ENCODE results near the gene ALAD.
"Not testable (repeated sequence)": the region's sequence is repeated elsewhere in the genome, so short reads cannot be mapped to it uniquely, and the experiment has no call there.

ALAD gene

DNA sequence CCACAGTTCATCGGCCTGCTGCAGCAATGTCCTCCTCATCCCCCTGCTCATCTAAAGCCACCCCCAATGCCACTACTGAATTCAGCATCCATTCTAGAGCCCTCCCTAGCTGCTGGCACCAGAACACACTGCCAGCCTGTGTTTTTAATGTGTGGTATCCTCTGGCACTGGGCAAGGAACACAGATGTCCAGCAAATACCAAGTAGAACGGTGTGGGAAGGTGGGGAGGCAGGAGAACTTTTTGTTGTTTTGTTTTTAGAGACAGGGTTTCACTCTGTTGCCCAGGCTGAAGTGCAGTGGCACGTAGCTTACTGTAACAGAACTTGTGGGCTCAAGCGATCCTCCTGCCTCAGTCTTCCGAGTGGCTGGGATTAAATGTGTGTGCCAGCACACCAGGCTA is 29.0 kb downstream of the ALAD start:
- no peak for DNase-seq

DNA sequence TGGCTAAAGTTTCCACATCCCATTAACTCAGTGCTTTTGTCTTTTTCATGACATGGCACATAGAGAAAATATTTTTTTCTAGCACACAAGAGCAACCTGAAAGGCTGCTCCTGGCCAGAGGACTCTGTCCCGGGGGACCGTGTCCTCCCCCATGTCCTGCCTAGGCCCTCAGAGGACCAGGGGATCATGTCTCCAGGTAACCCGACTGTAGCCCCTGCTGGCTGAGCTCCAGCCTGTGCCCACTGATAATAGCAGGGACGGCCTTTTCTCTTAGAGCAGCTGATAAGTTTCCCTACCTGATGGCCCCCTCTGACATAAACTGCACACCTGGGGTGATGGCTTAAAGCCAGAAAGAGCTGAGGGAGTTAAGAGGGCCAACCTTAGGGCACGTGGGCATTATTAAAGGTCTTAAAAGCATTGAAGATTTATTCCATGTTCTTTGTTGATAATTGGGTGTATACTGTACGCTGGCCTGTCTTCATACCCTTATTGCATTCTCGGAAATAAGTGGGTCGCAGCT is 30.2 kb downstream of the ALAD start:
- no peak for DNase-seq

DNA sequence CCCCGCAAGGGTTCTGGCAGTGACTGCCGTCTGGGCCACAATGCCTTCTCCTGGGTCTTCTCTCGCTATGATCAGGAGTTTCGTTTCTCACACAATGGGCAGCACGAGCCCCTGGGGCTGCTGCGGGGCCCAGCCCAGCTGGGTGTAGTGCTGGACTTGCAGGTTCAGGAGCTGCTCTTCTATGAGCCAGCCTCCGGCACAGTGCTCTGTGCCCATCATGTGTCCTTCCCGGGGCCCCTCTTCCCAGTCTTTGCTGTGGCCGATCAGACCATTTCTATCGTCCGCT is 31.3 kb downstream of the ALAD start:
- DNase-seq: no peak

DNA sequence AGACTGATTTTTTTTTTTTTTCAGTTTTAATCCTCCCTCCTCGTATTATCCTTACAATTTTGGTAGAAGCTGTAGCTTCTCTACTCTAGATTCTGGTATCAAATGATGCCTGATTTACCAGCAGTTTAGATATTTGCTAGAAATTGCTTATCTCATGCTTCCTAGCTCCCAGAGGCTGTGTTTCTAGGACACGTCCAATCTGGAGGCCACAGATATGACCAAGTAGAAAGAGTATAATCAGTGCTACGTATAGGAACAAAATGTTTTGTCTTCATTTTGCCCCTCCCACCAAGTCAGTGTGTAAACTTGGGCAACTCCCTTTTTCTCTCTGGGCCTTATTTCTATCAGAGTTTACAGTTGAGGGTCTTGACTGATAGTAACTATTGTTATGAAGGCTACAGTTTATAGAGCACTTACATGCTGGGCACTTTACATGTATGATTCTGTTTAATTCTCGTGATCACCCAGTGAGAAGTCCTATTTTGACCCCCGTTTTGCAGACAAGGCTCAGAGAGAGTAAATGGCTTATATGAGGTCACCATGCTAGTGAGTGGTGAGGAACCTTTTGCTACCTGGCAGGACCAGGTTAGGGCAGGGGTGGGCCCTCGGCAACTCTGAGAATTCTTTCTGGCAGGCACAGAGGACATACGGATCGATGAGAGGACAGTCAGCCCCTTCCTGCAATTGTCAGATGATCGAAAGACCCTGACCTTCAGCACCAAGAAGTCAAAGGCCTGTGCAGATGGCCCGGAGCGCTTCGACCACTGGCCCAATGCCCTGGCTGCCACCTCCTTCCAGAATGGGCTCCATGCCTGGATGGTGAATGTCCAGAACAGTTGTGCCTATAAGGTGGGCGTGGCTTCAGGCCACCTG is 31.9 kb downstream of the ALAD start:
- no peak for DNase-seq

DNA sequence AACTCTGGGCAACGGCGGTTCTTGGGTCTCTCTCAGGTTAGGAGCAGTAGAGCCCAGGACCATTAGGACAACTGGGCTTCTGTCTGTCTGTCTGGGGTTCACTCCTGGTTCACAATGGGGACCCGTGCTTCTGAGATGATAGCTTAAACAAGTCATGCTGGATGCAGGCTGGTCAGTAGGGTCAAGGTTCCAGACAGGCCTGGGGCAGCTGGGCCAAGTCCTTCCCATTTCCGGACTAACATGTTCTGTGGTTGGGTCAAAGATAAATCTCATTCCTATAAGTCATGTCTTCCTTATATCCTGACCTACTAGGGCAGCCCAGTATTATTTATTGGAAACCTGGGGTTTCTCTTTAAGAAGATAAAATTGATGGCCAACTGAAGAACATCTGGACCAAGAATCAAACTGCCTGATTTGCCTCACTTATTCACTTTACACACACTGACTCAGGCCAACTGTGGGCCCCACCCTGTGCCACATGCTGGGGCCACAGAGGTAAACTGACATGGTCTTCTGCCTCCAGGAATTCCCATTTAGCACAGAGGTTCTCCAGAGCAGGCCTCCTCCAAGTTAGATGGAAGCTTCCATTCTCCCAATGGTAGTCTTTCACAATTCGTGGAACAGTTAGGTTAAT is 32.6 kb downstream of the ALAD start:
- no peak for DNase-seq

DNA sequence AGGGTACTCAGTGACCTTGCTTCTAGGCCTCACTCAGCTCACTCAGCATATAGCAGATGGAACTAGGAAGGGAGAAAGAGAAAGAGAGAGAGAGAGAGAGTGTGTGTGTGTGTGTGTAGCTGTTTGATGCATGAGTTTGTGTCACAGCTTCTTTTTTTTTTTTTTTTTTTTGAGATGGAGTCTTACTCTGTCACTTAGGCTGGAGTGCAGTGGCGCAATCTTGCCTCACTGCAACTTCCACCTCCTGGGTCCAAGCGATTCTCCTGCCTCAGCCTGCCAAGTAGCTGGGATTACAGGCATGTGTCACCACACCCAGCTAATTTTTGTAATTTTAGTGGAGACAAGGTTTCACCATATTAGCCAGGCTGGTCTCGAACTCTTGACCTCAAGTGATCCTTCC is 35.4 kb downstream of the ALAD start:
- DNase-seq: not testable (repeated sequence)

DNA sequence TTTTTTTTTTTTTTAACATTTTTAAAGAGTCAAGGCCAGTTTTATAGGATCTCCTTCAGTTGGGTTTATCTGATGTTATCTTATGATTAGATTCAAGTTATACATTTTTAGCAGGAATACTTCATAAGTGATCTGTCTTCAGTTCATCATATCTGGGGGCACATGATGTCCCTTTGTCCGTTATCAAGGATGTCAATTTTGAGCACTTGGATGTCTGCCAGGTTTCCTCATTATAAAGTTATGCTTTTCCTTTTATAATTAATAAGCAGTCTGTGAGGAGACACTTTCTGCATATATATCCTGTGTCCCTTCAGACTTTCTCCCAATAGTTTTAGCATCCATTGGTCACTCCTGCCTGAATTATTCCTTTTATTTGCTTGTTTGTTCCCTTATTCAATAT is 36.1 kb downstream of the ALAD start:
- no peak for DNase-seq

DNA sequence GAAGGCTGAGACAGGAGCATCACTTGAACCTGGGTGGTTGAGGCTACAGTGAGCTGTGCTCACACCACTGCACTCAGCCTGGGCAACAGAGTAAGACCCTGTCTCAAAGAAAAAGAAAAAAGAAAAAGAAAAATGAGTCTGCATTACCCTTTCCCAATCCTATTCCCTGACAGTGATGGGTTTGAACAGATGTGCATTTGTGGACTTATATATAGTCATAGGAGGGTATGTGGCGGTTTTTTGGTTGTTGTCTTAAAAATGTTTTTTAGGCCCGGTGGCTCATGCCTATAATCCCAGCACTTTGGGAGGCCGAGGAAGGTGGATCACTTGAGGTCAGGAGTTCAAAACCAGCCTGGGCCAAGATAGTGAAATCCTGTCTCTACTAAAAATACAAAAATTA is 37.7 kb downstream of the ALAD start:
- DNase-seq: no peak

DNA sequence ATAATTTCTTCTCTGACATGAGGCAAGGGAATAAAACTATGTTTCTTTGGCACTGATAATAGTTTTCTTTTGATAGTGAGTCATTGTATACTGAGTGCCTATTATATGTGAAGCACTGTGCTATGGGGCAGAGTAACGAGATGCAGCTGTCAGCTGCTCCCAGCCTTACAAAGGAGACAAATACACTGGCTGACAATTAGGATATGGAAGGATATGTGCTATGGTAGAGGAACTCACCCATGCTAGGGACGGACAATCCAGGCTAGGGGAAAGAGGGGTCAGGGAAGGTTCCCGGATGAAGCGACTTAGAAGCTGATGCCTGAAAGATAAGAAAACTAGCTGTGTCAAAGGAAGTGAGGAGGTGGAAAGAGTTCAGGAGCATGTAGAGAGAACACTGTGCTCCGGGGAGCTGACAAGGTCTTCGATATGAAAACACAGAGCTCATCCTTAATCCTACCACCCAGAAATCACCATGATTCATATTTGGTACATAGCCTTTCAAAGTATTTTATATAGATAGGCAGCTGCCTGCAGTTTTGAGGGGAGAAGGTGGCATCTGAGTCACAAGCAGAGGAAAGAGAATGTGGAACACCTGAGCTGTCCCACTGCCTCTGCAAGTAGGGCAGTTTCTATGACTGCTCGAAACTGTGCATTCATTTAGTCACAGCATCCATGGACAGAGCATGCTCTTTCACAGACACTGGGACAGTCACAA is 39.6 kb downstream of the ALAD start:
- DNase-seq: peak; percentile 24

DNA sequence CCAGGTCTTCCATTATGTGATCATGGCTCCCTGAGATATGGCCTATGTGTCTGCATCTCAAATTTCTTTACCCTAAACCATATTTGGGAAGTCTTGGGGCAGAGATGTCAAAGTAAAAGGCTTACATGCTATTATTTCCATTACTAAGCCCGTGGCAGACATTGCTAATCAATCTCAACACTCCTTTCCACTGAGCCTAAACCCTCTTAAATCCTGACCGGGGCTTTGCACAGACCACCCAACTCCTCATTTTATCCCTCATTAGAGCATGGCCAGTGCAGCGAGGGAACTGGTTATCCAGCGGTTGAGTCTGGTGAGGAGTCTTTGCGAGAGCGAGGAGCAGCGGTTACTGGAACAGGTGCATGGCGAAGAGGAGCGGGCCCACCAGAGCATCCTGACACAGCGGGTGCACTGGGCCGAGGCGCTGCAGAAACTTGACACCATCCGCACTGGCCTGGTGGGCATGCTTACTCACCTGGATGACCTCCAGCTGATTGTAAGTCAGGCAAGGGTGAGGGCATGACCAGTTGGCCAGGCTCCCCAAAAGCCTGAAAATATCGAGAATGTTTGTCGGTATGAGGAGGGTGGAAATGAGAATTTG is 40.7 kb downstream of the ALAD start:
- DNase-seq: no peak

DNA sequence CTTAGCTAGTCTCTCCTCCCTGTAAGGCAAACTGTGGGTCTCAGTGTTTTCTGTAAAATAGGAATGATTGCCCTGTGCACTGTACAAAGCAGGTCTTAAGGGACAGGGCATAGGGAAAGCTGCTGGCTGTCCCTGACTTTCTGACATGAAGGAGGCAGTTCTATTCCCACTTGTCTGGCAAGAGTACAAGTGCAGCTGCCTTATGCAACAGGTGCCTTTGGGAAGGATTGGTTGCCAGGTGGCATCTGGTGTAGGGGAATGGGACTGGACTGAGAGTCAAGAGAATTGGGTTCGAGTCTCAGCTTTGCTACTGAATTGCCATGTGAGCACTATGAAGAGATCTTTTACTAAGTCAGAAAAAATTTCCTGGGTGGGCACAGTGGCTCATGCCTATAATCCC is 41.7 kb downstream of the ALAD start:
- DNase-seq: no peak

DNA sequence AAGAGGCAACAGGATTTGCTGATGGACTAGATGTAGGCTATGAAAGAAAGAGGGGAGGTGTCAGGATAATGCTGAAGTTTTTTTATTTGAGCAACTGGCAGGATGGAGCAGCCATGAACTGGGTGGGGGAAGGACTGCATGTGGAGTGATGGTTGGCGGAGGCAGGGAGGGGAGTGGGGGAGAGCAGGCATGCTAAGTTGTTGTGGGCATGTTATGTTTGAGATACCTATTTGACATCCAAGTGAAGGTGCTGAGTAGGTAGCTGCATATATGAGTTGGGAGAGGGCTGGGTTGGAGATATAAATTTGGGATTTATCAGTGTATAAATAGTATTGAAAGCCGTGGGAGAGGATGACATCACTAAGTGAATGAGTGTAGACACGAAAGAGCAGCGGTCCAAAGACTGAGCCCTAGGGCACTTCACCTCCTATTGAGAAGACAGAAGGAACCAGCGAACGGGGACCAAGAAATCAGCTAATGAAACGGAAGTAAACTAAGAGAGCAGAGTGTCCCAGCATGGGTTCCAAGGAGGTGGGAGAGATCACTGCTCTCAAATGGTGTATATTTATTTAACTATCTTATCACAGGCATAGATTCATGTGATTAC is 44.3 kb downstream of the ALAD start:
- no peak for DNase-seq

DNA sequence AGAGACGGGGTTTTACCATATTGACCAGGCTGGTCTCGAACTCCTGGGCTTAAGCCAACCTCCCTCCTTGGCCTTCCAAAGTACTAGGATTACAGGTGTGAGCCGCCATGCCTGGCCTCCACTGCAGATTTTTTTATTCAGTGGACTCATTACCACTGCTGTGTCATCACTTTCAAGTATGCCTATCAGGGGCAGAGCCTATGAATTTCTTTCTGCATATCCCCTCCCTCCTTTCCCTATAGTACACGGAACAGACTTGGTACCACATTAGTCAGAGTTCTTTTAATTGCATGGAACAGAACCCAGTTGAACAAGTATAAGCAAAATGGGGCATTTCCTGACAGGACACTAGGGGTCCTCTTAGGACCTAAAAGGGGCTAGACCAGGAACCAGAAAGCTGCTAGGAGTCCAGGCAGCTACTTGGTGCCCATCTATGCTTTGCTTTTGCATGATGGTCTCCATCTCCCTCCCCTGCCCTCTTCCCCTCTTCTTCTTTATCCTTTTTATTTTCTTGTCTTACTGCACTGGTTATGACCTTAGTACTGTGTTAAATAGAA is 46.0 kb downstream of the ALAD start:
- DNase-seq: no peak

DNA sequence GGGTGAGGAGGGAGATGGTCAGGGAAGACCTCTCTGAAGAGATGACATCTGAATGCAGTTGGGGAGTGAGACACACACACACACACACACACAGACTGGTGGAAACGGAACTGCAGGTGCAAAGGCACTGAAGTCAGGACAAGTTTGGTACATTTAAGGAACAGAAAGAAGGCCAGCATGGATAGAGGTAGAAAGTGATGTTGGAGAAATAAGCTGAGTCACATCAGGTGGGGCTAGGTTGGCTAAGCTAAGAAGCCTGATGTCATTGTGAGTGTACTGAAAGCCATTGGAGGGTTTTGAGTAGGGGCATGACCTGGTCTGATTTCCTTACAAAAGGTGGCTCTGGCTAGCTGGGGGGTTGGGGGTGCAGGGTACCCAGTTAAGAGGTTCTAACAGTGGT is 48.7 kb downstream of the ALAD start:
- no peak for DNase-seq

DNA sequence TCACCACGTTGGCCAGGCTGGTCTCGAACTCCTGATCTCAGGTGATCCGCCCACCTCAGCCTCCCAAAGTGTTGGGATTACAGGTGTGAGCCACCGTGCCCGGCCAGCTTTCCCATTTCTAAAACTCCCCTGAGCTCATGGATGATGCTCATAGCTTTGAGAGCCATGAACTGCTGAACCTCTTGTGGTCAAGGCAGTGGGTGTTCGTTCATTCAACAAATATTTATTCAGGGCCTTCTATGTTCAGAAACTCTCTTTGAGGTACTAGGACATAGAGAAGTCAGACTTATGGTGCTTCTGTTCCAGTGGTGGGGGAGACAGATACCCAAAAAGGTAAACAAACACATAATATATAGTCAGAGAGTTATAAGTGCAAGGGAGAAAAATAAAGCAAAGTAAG is 49.1 kb downstream of the ALAD start:
- no peak for DNase-seq

DNA sequence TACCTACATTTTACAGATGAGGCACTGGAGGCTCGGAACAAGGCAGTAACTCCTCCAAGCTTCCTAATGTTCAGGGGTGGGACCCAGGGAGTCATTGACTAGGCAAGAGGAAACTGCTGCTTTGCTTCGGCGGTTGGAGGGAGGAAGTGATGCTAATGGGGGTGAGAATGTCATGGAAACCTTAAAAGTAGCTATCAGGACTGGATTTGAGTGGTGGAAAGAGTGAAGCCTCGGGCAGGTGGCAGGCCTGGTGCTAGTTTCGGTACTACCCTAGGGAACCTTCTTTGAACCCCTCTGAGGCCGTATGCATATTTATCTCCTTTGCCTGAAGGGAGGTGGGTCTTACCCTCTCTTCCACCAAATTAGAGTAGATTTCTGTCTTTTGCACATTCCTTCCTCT is 50.1 kb downstream of the ALAD start:
- DNase-seq: no peak

DNA sequence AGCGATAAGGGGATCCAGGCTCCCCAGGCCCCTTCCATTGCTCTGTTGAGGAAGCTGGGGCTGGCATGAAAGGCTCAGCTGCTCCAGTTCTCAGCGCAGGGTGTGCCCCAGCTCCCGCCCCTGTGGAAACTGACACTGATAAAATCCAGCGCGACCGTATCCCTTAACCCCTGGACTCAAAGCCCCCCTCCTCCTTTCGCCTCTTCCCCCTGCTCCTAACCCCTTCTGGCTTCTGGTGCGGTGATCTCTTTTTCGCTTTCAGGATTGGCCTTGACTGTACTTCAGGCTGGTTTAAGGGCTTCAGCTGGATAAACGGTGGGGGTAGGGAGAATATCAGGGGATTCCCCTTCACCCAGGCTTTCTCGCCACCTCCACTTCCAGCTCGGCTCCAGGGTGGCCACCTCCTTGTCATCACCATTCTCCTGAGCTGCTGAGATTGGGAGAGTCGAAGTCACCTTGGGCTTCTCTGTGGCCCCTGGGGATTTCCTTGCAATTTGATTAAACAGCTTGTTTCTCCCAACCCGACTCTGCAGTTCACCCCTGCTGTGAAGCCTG is 50.9 kb downstream of the ALAD start:
- no peak for DNase-seq

DNA sequence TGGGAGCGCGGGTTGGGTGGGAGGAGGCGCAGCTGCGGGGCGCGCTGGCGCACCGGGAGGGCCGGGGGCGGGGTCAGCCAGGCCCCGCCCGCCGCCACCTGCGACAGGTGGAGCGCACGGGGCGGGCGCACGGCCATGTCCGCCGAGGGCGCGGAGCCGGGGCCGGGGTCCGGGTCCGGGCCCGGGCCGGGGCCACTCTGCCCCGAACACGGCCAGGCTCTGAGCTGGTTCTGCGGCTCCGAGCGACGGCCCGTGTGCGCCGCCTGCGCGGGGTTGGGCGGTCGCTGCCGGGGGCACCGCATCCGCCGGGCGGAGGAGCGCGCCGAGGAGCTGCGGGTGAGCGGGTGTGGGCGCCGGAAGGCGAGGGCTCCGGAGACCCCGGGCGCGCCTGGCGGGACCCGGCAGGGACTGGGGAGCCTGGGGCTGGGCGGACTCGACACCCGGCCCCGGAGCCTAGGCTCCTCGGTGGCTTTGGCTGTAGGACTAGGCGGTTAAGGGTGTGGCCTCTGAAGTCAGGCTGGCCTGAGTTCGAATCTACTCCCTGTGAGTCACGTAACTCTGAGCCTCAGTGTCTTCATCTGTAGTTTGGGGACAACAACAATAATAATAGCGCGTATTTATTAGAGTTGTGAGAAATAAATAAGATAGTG is 51.5 kb downstream of the ALAD start, which contains the start of gene BSPRY:
BSPRY (plus strand) TSS at position 97 of the 650 bp plus-strand sequence; CDS start at position 136, 39 bp downstream.
- DNase-seq: no peak

DNA sequence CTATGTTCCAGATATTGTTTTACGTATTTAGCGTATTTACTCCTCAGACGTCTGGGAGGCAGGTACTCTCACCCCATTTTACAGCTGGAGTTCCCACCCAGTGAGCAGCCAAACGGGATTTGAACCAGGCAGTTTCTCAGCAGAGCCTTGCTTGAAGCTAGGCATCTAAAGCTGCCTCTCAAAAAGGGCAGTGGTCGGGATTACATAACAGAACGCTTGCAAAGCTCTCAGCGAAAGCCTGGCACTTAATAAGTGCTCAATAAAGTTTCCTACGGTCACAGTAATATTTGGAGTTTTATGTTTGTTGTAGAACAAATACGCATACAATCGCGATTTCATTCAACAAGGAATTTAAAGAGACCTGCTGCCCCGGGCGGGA is 52.0 kb downstream of the ALAD start:
- no peak for DNase-seq

DNA sequence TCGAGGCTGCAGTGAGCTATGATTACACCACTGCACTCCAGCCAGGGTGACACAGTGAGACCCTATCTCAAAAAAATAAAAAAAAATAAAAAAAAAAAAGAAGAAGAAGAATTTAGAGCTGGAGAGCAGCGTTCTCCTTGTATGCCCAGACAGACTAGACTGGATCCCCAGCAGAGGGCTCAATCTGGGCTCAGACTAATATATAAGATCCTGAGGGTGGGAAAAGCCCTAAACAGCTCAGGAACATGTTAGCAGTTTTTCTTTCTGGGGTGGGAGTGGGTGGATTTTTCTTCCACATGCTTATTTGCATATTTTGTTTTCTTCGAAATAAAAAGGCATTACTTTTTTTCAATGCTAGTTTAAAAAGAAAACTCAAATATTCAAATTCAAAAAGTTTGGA is 52.6 kb downstream of the ALAD start:
- no peak for DNase-seq

DNA sequence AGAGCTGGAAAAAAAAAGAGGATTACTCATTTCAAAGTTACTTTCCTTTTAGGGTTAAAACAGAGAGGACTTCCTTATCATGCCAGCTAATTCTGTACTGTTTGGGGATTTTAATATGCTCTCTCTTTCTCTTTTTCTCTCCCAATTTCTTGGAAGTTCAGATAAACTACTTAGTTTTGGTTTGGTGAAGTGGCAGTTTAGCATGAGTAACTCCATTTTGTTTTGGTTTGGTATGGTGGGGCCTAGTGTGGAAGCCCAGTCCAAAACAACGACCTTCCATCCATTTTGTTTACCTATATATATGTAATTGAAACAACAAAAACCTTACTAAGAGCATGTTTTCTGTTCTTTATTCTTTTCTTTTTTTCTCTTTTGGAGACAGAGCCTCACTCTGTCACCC is 55.4 kb downstream of the ALAD start:
- no peak for DNase-seq

DNA sequence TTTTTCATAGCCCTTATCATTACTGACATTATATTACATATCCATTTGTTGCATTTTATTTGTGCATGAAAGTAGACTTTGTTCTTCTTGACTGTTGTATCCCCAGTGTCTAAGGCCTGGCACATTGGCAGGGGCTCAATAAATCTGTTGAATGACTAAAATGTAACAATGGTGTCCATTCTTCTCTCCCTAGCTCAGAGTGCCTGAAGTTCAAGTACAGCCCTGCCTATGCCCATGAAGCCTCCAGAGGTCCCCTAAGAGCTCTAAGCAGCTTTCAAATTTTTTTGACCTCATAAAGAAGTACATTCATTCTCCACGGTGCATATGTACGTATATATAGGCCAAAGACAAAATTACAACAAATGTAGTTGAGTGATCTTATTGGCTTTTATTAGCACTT is 55.9 kb downstream of the ALAD start:
- no peak for DNase-seq
